HepG2 (cell line): ENCODE measurements around the gene ANAPC16. TPM values are rescaled to one million over a fixed set of nuclear protein-coding genes. Genes with fewer than 3 reads are reported as not detected.

Source experiments
- ATAC-seq: fragments of 200-7000 bp; cut with Tn5 transposase; 3 replicates; pipeline ENCODE4 v1.9.1; 2020; ENCODE audit warnings: mild to moderate bottlenecking, moderate library complexity
- BruUV-seq: library from RNA; stranded (reverse); fragments of 400-500 nt; replicated peaks from 2 replicates; lab custom pipeline; 2021; lab: Mats Ljungman, UMichigan
- CTCF ChIA-PET: fragments of 300-600 bp; formaldehyde crosslinking; extraction: SDS; loops from one replicate; lab custom pipeline; 2021; ENCODE audit warnings: low total read pairs, inconsistent platforms, low intra/inter-chr PET ratio; lab: Yijun Ruan, JAX
- POLR2A ChIA-PET: fragments of 350-600 bp; sonication (Branson Sonifier 250); formaldehyde crosslinking; loops from one replicate; lab custom pipeline; 2020; ENCODE audit warnings: antibody characterized with exemption, inconsistent platforms; lab: Yijun Ruan, JAX
- DNase-seq: peaks from one replicate; pipeline ENCODE4 v3.0.0-alpha.2; 2015; ENCODE audit warnings: low spot score
- FAIRE-seq: peaks from 3 replicates; lab custom pipeline; 2011; peaks lifted over from hg19 to GRCh38; lab: Jason Lieb, UNC
- H2AFZ ChIP-seq: one replicate; pipeline ENCODE4 v1.6.1; 2011; ENCODE audit warnings: low read length, inconsistent platforms
- H3K27ac ChIP-seq: fragments of 300-600 bp; 3 replicates; pipeline ENCODE4 v1.8.0; 2011; ENCODE audit warnings: mixed run types, mild to moderate bottlenecking, mixed read lengths, low read length, inconsistent platforms; ENCODE audit not compliant: insufficient read depth; ENCODE audit errors: extremely low read length
- H3K27me3 ChIP-seq, 2 experiments: fragments of 200-600 bp in 1 of 2; 2 replicates in 1 of 2; 3 replicates in 1 of 2; pipeline versions ENCODE4 v1.6.0 to v1.8.0; 2011; ENCODE audit warnings: low read length in 2 of 2, mild to moderate bottlenecking in 2 of 2, moderate library complexity in 2 of 2, inconsistent platforms in 1 of 2; ENCODE audit not compliant: insufficient read depth in 2 of 2, control insufficient read depth in 1 of 2
- H3K36me3 ChIP-seq, 2 experiments: fragments of 200-600 bp in 1 of 2; replicated peaks in 1 of 2; 2 replicates in 1 of 2; 3 replicates in 1 of 2; pipeline versions ENCODE4 v1.5.1 to v1.8.0; 2011; ENCODE audit warnings: low read length in 2 of 2, inconsistent platforms in 1 of 2; ENCODE audit not compliant: insufficient read depth in 2 of 2, control insufficient read depth in 1 of 2
- H3K4me1 ChIP-seq: 2 replicates; pipeline ENCODE4 v1.5.1; 2012; ENCODE audit warnings: low read length, inconsistent platforms; ENCODE audit not compliant: insufficient read depth
- H3K4me2 ChIP-seq: 2 replicates; pipeline ENCODE4 v1.6.0; 2011; ENCODE audit warnings: low read depth, low read length, inconsistent platforms
- H3K4me3 ChIP-seq, 3 experiments: fragments of 200-600 bp in 1 of 3; sonication (generic), shearing (Covaris generic) in 1 of 3; replicated peaks in 1 of 3; 2 replicates each; pipeline ENCODE4 v1.5.1; 2011 to 2016; ENCODE audit warnings: low read length in 3 of 3, inconsistent platforms in 2 of 3, low read depth in 2 of 3, mild to moderate bottlenecking in 2 of 3, control low read depth in 1 of 3, mixed read lengths in 1 of 3; ENCODE audit not compliant: insufficient read depth in 1 of 3
- H3K79me2 ChIP-seq: one replicate; pipeline ENCODE4 v1.6.1; 2011; ENCODE audit warnings: low read length, inconsistent platforms; ENCODE audit not compliant: insufficient read depth
- H3K9ac ChIP-seq: 2 replicates; pipeline ENCODE4 v1.6.0; 2011; ENCODE audit warnings: mild to moderate bottlenecking, low read depth, low read length, inconsistent platforms; ENCODE audit not compliant: insufficient read depth
- H3K9me3 ChIP-seq: 2 replicates; pipeline ENCODE4 v1.5.1; 2012; ENCODE audit warnings: mild to moderate bottlenecking, low read length
- H4K20me1 ChIP-seq: 2 replicates; pipeline ENCODE4 v1.6.0; 2011; ENCODE audit warnings: inconsistent platforms, mild to moderate bottlenecking, low read length, moderate library complexity; ENCODE audit not compliant: insufficient read depth
- ARNT2 ChIP-seq: sonication (generic); formaldehyde crosslinking; IDR thresholded peaks from 2 replicates; pipeline ENCODE4 v1.8.0; 2022; ENCODE audit warnings: mild to moderate bottlenecking, low read depth, missing genetic modification reagents, moderate library complexity
- CAMTA2 ChIP-seq: sonication (generic); formaldehyde crosslinking; IDR thresholded peaks from 2 replicates; pipeline ENCODE4 v1.4.0; 2020; ENCODE audit warnings: mild to moderate bottlenecking, missing genetic modification reagents, borderline replicate concordance
- ELF1 ChIP-seq: sonication (generic); formaldehyde crosslinking; IDR thresholded peaks from 2 replicates; pipeline ENCODE4 v1.4.0; 2020; ENCODE audit warnings: missing genetic modification reagents
- HMGXB4 ChIP-seq, 2 experiments: sonication (generic) in 1 of 2; formaldehyde crosslinking in 1 of 2; IDR thresholded peaks; 2 replicates each; pipeline versions ENCODE4 v1.4.0 to v1.6.1; 2018 to 2020; ENCODE audit warnings: missing genetic modification reagents in 2 of 2, borderline replicate concordance in 1 of 2, low read depth in 1 of 2, mild to moderate bottlenecking in 1 of 2, missing biosample characterization in 1 of 2
- NFE2 ChIP-seq: sonication (generic); formaldehyde crosslinking; IDR thresholded peaks from 2 replicates; pipeline ENCODE4 v1.4.0; 2020; ENCODE audit warnings: missing genetic modification reagents
- NR3C1 ChIP-seq: sonication (generic); formaldehyde crosslinking; IDR thresholded peaks from 2 replicates; pipeline ENCODE4 v1.4.0; 2020; ENCODE audit warnings: missing genetic modification reagents
- PAX8 ChIP-seq: sonication (generic); formaldehyde crosslinking; IDR thresholded peaks from 2 replicates; pipeline ENCODE4 v1.8.0; 2022; ENCODE audit warnings: mild to moderate bottlenecking, missing genetic modification reagents, borderline replicate concordance
- SMAD3 ChIP-seq: sonication (generic); formaldehyde crosslinking; IDR thresholded peaks from 2 replicates; pipeline ENCODE4 v1.4.0; 2020; ENCODE audit warnings: missing genetic modification reagents
- SOX5 ChIP-seq: IDR thresholded peaks from 2 replicates; pipeline ENCODE4 v1.6.1; 2016; ENCODE audit warnings: borderline replicate concordance
- THAP7 ChIP-seq: sonication (generic); formaldehyde crosslinking; IDR thresholded peaks from 2 replicates; pipeline ENCODE4 v1.8.1; 2023; ENCODE audit warnings: mild to moderate bottlenecking, missing genetic modification reagents
- ZNF207 ChIP-seq: fragments of 450-650 bp; IDR thresholded peaks from 2 replicates; pipeline ENCODE4 v1.6.1; 2016; ENCODE audit warnings: antibody characterized with exemption, borderline replicate concordance
- ZNF337 ChIP-seq: sonication (generic); formaldehyde crosslinking; IDR thresholded peaks from 2 replicates; pipeline ENCODE4 v1.5.1; 2020; ENCODE audit warnings: missing genetic modification reagents, low read depth, mild to moderate bottlenecking, borderline replicate concordance
- ZNF569 ChIP-seq: sonication (generic); formaldehyde crosslinking; IDR thresholded peaks from 2 replicates; pipeline ENCODE4 v1.5.0; 2020; ENCODE audit warnings: mild to moderate bottlenecking, missing genetic modification reagents, moderate library complexity, borderline replicate concordance
- ZNF598 ChIP-seq: sonication (generic); formaldehyde crosslinking; IDR thresholded peaks from 2 replicates; pipeline ENCODE4 v1.5.1; 2020; ENCODE audit warnings: mild to moderate bottlenecking, missing genetic modification reagents, borderline replicate concordance
- ZNF7 ChIP-seq: IDR thresholded peaks from 2 replicates; pipeline ENCODE4 v1.6.1; 2016; ENCODE audit warnings: missing biosample characterization, missing genetic modification reagents
- ZNF740 ChIP-seq: sonication (generic); formaldehyde crosslinking; IDR thresholded peaks from 2 replicates; pipeline ENCODE4 v1.4.0; 2020; ENCODE audit warnings: missing genetic modification reagents
- ZNF784 ChIP-seq: sonication (generic); formaldehyde crosslinking; IDR thresholded peaks from 2 replicates; pipeline ENCODE4 v1.5.1; 2020; ENCODE audit warnings: missing genetic modification reagents, mild to moderate bottlenecking, borderline replicate concordance
- ZNF792 ChIP-seq: IDR thresholded peaks from 2 replicates; pipeline ENCODE4 v1.6.1; 2016
- in situ Hi-C: cut with HindIII; loops from 2 replicates; pipeline ENCODE4 v1.10.0; 2017; ENCODE audit warnings: low pct_unique_long_range_greater_than_20kb; ENCODE audit not compliant: extremely low pct_ligation_motif_present
- intact Hi-C: fragments of 100-400 bp; cut with micrococcal nuclease; formaldehyde crosslinking; loops from one replicate; pipeline ENCODE4 v1.10.0; 2022; ENCODE audit not compliant: unreplicated experiment
- polyA plus RNA-seq, 8 experiments: library from polyadenylated mRNA; depleted of rRNA in 3 of 8; stranded (reverse) in 7 of 8; unstranded in 1 of 8; fragments of >200 nt; fragmentation: Illumina TruSeq in 4 of 8; extraction: Trizol in 4 of 8; gene quantifications; 2 replicates each; pipeline versions ENCODE4 v1.2.1 to v1.2.3, GENCODE V29; 2011 to 2016; ENCODE audit warnings: low read depth in 4 of 8, missing spikeins in 1 of 8, mixed read lengths in 1 of 8; ENCODE audit not compliant: insufficient read depth in 1 of 8
- total RNA-seq, 5 experiments: library from RNA; depleted of rRNA; stranded (reverse); fragments of >200 nt; fragmentation: Illumina TruSeq; extraction: Trizol; gene quantifications; 2 replicates each; pipeline ENCODE4 v1.2.3, GENCODE V29; 2016; ENCODE audit warnings: low read depth in 1 of 5

Gene ANAPC16
- total and polyA plus RNA-seq, 2 of the 13 experiments (the other 11 are each of a cell fraction or from before 2014, with no cell fraction given) = 74.8 to 89.4 TPM

GRCh38 chr10:72233621-72234020, 17.8 kb downstream of the ANAPC16 start:
- FAIRE-seq = no peak
- 0 out of 2 replicates have a peak, but pooled peaks cover 13% of the 10 kb centered on the region for H3K4me1 ChIP-seq
- H3K4me2 ChIP-seq = no peak overlapping the region
- DNase-seq = no peak
- H2AFZ ChIP-seq = no peak overlapping the region
- ChIA-PET POLR2A (interaction anchor here (0.7 to 1.8 kb wide), 3 partner anchors 17 to 40 kb away, joined by 5 to 6 read pairs (median 5); partner anchors contain the start of genes ASCC1 and DDIT4), CTCF (no interaction called here)
- no peak overlapping the region for H3K27ac ChIP-seq
- no peak overlapping the region for H3K9ac ChIP-seq
- ATAC-seq = no peak
- no peaks in the 10 kb centered on the region for H4K20me1 ChIP-seq
- peaks cover 10% of the 10 kb centered on the region for H3K79me2 ChIP-seq
- peaks cover 7 to 36% of the 10 kb centered on the region in 2 experiments; a peak in 4 of 5 replicates for H3K36me3 ChIP-seq
- H3K27me3 ChIP-seq = no peaks in the 10 kb centered on the region
- in situ Hi-C loops (no loop called here), intact Hi-C loops (no loop called here)
- TF ChIP-seq ZNF207 (no peak), NR3C1 (no peak), ZNF569 (CRISPR knock-in tag) (no peak), SMAD3 (CRISPR knock-in tag) (no peak), HMGXB4 (CRISPR knock-in tag; IDR thresholded peaks at IDR 0.05; ENCODE audit: borderline replicate concordance in 1 of 2, low read depth in 1 of 2) (no peak), ZNF7 (CRISPR knock-in tag) (no peak), NFE2 (no peak), PAX8 (no peak), ZNF784 (CRISPR knock-in tag) (no peak), ELF1 (CRISPR knock-in tag) (no peak), CAMTA2 (no peak), ZNF337 (no peak), THAP7 (CRISPR knock-in tag) (no peak), ZNF740 (CRISPR knock-in tag) (no peak), ARNT2 (CRISPR knock-in tag) (no peak), ZNF792 (CRISPR knock-in tag) (no peak), SOX5 (CRISPR knock-in tag) (no peak), ZNF598 (CRISPR knock-in tag) (no peak)
- no peak overlapping the region for H3K4me3 ChIP-seq
- no TSS peak for BruUV-seq
- no peaks in the 10 kb centered on the region for H3K9me3 ChIP-seq
